SK-N-SH (cell line): ENCODE measurements around the gene PCBP3.

Experiments
- CTCF ChIP-seq: fragments of 200-600 bp; sonication (generic); IDR thresholded peaks from 2 replicates; pipeline ENCODE4 v1.6.1; 2017; ENCODE audit warnings: antibody characterized with exemption, mild to moderate bottlenecking, moderate library complexity
- FOXJ3 ChIP-seq: sonication (generic); formaldehyde crosslinking; IDR thresholded peaks from 2 replicates; pipeline ENCODE4 v1.5.1; 2020; ENCODE audit warnings: mild to moderate bottlenecking, missing genetic modification reagents
- GABPA ChIP-seq: IDR thresholded peaks from 2 replicates; pipeline ENCODE4 v1.4.0; 2012; ENCODE audit warnings: low read depth, mild to moderate bottlenecking
- MXI1 ChIP-seq: IDR thresholded peaks from 2 replicates; pipeline ENCODE4 v1.6.1; 2012; ENCODE audit warnings: mild to moderate bottlenecking, low read depth, low read length, improper control_type of control experiment
- NFIC ChIP-seq: IDR thresholded peaks from 2 replicates; pipeline ENCODE4 v1.4.0; 2012; ENCODE audit warnings: borderline replicate concordance
- RFX5 ChIP-seq: IDR thresholded peaks from 2 replicates; pipeline ENCODE4 v1.6.1; 2012; ENCODE audit warnings: mild to moderate bottlenecking, improper control_type of control experiment, low read length
- RXRA ChIP-seq: IDR thresholded peaks from 2 replicates; pipeline ENCODE4 v1.4.0; 2012; ENCODE audit warnings: low read depth, mild to moderate bottlenecking, borderline replicate concordance
- SIN3A ChIP-seq: IDR thresholded peaks from 2 replicates; pipeline ENCODE4 v1.6.1; 2012; ENCODE audit warnings: low read depth, mild to moderate bottlenecking, low read length, moderate library complexity, borderline replicate concordance
- SMC3 ChIP-seq: IDR thresholded peaks from 2 replicates; pipeline ENCODE4 v1.6.1; 2012; ENCODE audit warnings: low read depth, low read length, improper control_type of control experiment
- TF ChIP-seq, protein P1 (sequence below): IDR thresholded peaks from 2 replicates; pipeline ENCODE4 v1.6.1; 2012; ENCODE audit warnings: mild to moderate bottlenecking, low read depth, low read length, moderate library complexity
- TF ChIP-seq, protein P2 (sequence below): fragments of 150-350 bp; IDR thresholded peaks from 2 replicates; pipeline ENCODE4 v1.6.1; 2017; ENCODE audit warnings: antibody characterized with exemption, low read length, low read depth, borderline replicate concordance
- TF ChIP-seq, protein P3 (sequence below): fragments of 150-350 bp; IDR thresholded peaks from 2 replicates; pipeline ENCODE4 v1.6.1; 2016; ENCODE audit warnings: mild to moderate bottlenecking, low read depth, low read length
- TF ChIP-seq, protein P4 (sequence below): IDR thresholded peaks from 2 replicates; pipeline ENCODE4 v1.4.0; 2012; ENCODE audit warnings: low read depth, borderline replicate concordance

GRCh38 chr21:45850181-45850580 lies 206.7 kb downstream of the PCBP3 start:
- no peak for TF ChIP-seq CTCF
- TF ChIP-seq, protein P1, sequence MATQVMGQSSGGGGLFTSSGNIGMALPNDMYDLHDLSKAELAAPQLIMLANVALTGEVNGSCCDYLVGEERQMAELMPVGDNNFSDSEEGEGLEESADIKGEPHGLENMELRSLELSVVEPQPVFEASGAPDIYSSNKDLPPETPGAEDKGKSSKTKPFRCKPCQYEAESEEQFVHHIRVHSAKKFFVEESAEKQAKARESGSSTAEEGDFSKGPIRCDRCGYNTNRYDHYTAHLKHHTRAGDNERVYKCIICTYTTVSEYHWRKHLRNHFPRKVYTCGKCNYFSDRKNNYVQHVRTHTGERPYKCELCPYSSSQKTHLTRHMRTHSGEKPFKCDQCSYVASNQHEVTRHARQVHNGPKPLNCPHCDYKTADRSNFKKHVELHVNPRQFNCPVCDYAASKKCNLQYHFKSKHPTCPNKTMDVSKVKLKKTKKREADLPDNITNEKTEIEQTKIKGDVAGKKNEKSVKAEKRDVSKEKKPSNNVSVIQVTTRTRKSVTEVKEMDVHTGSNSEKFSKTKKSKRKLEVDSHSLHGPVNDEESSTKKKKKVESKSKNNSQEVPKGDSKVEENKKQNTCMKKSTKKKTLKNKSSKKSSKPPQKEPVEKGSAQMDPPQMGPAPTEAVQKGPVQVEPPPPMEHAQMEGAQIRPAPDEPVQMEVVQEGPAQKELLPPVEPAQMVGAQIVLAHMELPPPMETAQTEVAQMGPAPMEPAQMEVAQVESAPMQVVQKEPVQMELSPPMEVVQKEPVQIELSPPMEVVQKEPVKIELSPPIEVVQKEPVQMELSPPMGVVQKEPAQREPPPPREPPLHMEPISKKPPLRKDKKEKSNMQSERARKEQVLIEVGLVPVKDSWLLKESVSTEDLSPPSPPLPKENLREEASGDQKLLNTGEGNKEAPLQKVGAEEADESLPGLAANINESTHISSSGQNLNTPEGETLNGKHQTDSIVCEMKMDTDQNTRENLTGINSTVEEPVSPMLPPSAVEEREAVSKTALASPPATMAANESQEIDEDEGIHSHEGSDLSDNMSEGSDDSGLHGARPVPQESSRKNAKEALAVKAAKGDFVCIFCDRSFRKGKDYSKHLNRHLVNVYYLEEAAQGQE = no peak
- TF ChIP-seq RXRA = no peak
- TF ChIP-seq, protein P2, sequence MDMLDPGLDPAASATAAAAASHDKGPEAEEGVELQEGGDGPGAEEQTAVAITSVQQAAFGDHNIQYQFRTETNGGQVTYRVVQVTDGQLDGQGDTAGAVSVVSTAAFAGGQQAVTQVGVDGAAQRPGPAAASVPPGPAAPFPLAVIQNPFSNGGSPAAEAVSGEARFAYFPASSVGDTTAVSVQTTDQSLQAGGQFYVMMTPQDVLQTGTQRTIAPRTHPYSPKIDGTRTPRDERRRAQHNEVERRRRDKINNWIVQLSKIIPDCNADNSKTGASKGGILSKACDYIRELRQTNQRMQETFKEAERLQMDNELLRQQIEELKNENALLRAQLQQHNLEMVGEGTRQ = no peak
- no peak for TF ChIP-seq RFX5
- no peak for TF ChIP-seq MXI1
- TF ChIP-seq SIN3A = no peak
- TF ChIP-seq SMC3 = no peak
- TF ChIP-seq NFIC = no peak
- no peak for TF ChIP-seq GABPA
- no peak for TF ChIP-seq FOXJ3 (CRISPR knock-in tag)
- TF ChIP-seq, protein P3, sequence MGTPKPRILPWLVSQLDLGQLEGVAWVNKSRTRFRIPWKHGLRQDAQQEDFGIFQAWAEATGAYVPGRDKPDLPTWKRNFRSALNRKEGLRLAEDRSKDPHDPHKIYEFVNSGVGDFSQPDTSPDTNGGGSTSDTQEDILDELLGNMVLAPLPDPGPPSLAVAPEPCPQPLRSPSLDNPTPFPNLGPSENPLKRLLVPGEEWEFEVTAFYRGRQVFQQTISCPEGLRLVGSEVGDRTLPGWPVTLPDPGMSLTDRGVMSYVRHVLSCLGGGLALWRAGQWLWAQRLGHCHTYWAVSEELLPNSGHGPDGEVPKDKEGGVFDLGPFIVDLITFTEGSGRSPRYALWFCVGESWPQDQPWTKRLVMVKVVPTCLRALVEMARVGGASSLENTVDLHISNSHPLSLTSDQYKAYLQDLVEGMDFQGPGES = no peak
- TF ChIP-seq, protein P4, sequence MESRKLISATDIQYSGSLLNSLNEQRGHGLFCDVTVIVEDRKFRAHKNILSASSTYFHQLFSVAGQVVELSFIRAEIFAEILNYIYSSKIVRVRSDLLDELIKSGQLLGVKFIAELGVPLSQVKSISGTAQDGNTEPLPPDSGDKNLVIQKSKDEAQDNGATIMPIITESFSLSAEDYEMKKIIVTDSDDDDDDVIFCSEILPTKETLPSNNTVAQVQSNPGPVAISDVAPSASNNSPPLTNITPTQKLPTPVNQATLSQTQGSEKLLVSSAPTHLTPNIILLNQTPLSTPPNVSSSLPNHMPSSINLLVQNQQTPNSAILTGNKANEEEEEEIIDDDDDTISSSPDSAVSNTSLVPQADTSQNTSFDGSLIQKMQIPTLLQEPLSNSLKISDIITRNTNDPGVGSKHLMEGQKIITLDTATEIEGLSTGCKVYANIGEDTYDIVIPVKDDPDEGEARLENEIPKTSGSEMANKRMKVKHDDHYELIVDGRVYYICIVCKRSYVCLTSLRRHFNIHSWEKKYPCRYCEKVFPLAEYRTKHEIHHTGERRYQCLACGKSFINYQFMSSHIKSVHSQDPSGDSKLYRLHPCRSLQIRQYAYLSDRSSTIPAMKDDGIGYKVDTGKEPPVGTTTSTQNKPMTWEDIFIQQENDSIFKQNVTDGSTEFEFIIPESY = no peak
